Raji (cell line): ENCODE data around the gene SMIM33.

Source experiments
- POLR2A ChIP-seq: IDR thresholded peaks from 2 replicates; pipeline ENCODE4 v1.6.1; 2011; ENCODE audit warnings: low read depth, low read length, control low read depth; ENCODE audit not compliant: insufficient read depth

Gene SMIM33

DNA sequence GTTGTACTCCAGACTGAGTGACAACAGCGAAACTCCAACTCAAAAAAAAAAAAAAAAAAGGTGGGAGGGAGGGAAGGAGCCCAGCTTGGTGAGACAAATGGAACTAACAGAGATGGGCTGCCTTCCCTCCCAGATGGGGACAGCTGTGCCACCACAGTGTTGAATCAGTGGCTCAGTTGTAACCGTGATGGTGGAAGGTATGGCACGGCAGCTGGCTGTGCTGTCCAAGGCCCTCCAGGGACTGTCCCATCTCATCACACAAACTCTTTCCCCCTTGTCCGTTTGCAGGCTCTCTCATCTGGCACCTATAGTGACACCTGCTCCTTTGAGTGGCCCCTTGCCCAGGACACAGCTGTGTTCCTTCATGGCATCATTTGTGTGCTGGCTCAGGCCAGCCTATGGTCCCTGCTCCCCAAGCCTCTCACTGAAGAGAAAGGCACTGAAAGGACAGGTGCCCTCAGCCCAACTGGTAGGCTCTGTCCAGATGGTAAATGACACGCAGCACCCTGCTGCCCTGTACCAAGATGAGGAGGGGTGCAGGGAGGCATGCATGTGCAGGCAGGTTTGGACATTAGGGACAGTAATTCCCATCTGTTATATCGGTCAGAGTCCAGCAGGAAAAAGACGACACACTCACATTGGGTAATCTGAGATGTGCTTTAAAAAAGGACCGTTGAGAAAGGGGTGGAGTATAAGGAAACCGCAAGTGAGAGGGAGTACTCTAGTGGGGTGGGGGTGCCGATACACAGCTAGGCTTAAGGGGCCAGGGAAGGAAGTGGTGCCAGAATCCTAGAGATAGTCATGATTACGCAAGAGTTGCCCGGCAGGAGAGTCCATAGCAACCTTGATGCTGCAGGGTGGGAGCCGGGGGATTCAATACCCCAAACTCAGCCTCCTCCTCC is 4.3 kb downstream of the SMIM33 start:
- TF ChIP-seq POLR2A, result no peak

DNA sequence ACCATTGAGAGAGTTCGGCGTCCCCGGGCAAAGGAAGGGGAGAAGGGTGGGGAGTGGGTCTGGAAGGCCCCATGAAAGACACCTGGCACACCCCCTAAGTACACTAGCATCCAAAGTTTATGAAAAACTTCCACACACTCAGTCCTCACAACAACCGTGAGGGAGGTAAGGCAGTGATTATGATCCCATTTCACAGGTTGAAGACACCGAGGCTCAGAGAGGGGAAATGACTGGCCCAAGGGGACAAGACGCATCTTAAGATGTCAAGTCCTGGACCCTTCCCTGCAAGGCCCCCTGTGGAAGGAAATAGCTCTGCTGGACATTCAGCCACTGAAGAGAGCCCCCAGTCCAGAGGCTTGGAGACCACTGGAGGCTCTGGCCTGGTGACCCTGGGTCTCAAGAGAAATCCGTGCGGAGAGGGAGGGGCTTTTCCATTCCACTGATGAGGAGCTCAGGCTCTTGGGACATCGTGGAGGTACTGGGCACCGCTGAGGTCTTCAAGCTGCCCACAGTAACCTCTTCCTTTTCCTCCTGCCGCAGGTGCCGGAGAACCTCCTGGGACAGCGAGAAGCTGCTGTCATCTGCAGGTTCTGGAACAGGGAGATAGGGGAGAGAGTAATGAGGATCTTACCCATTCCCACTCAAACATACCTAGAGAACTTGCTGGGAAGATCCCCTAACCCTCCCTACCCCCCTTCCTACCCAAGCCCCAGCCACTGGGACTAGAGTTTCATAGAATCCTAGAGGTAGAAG is 5.2 kb downstream of the SMIM33 start:
- no peak for TF ChIP-seq POLR2A

DNA sequence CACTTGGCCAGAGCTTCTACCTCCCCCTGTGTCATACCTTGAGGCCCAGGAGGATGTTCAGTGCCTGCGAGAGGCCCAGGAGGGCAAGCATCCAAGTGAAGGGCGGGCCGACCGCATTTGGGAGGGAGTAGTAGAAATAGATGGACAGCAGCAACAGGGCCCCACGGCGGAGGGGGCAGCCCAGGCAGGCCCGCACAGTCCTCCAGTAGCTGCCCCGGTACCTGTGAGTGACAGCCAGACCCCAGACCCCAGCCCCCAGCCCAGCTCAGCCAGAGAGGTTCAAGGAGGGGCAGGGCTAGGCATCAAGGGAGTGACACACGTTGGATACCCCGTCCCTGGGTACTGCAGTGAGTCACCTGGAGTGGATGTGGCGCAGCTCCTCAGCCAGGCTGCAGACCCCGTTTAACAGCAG is 10.3 kb downstream of the SMIM33 start:
- TF ChIP-seq POLR2A, result no peak

DNA sequence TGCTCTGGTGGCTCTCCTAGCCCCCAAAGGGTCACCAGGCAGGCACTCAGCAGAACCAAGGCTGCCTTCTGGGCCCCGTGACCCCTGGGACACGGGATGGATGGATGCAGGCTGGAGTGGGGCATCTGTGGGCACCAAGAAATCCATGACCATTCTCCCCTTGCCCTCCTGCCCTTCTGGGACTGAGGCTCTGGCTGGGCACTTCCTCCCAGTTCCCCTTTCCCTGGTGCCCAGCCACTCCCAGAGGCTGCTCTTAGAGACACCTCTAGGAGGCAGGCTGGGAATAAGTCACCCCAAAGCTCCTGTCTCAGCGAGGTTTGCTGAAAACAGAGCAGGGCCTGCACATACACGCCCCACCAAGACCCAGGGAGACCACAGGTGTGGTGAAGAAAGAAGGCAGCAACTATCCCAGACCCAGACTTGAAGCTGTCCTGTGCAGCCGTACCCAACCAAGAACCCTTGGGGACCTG is 10.8 kb downstream of the SMIM33 start:
- no peak for TF ChIP-seq POLR2A

DNA sequence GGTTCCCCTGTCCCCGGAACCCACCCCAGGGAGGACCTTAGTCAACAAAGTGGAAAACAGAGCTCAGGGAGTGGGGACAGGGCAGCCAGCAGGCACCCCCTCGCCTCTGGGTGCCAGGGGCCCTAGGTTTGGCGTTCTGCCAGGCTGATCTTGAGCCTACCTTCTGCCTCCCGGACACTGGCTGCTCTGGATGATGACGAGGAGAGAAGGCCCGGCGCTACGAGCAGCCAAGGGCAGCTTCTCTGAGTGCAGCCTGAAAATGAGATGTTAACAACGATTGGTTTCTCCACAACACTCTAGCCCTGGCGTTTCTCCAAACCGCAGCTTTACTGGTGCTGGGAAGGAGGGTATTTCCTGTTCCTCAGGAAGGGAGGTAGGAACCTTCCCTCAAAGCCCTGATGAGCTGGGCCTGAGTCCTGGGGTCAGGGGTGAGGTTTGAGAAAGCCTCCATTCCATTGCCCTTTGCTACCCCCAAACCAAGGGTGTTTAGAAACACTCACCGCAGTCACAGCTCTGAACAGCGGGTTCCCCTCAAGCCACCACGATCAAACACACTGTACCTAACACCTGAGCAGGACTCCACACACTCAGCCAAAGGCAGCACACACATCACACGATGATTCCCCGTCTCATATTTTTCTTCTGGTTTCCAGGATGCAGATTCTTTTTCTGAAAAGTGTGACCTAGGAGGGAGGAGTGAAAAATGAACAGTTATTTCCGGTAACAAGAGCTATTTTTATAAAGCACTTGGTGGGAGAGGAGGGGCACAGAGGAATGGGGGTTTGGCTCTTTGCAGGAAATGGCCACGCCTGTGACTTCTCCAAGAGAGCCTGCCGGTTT is 11.5 kb downstream of the SMIM33 start, which contains the start of gene STING1:
Gene STING1 (minus strand): TSS at position 709 of the 840 bp plus-strand sequence. CDS start 1,054 bp downstream, outside the sequence.
- TF ChIP-seq POLR2A, result no peak

DNA sequence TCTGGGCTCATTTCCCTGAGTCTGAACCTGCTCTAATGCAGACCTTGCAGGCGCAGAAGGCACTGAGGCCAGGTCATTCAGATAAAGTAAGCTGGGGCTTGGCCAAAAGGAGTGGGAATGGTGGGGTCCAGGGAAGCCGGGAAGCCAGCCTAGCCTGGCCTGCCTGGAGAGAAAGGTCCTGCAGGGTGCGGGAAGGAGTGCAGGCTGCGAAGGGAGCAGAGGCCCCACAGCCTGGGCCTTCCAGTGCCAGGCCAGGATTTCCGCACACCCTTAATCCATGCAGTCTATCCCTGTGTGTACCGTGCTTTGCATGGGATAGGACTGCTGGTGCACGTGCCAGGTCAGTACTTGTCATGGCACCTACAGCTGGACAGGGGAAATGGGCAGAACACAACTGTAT is 15.4 kb downstream of the SMIM33 start:
- TF ChIP-seq POLR2A, result no peak

DNA sequence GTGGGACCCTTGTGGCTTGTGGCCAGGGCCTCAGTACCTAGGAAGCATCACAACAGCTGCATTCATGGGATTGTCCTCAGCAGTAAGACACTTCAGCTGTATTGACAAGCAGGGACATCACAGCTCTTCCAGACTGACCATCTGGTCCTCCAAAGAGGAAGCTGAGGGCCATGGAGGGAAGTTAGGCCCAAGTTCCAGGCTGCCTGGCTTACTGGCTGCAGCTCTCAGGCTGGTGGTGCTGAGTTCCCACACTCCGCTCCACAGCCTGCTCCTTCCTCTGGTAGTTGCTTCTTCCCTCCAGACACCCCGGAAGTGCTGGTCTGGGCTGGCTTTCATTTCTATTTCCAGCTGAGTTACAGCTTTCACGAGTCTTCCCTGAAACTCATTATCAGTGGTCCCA is 17.5 kb downstream of the SMIM33 start:
- no peak for TF ChIP-seq POLR2A

DNA sequence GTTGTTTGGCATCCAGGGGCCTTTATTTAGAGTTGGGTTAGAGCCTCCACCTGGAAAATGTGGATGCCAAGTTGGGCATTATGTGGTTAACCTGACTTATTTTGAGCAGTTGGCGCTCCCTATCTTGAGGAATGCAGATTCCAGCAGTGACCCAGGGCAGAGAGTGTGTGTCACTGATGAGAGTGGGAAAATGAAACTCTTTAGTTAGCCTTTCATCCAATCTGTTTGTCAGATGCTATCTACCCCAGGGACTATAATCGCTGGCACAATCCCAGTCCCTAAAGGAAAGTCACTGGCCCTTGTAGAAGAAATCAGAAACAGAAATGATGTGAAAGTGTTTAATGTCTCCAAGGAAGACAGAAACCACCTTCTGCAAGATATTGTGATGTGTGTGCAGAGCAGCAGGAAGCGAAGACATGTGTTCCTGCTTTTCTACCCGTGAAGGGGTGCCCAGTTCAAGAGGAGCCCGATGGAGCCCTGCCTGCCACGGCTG is 21.9 kb downstream of the SMIM33 start:
- no peak for TF ChIP-seq POLR2A

DNA sequence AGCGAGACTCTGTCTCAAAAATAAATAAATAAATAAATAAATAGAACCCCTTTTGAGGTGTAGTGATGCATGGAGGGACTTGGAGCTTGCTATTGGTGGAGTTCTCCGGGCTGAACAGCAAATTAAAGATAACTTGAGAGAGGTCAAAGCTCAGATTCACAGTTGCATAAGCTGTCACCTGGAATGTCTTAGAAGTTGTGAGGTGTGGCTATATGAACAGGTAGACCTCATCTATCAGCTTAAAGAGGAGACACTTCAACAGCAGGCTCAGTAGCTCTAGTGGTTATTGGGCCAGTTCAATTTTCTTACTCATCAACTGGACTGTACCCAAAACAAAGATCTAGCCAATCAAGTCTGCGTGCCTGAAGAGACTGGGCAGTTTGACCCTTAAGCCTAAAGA is 23.5 kb downstream of the SMIM33 start:
- TF ChIP-seq POLR2A, result no peak

DNA sequence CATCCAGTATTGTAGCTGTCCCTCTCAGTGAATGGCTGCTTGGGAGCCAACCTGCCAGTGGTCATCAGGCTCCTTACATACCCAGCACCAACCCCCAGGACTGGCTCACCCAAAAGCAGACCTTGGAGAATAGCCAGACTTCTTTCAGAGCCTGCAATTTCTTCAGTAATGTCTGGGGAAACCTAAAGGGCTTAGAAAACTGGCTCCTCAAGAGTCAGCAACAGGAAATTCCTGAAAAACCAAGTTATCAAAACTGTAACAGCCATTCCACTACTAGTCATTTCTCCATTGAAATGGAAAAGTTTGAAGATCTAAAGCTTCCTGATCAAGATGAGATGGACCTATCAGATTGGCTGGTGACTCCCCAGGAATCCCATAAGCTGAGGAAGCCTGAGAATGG is 24.0 kb downstream of the SMIM33 start:
- TF ChIP-seq POLR2A, result no peak

DNA sequence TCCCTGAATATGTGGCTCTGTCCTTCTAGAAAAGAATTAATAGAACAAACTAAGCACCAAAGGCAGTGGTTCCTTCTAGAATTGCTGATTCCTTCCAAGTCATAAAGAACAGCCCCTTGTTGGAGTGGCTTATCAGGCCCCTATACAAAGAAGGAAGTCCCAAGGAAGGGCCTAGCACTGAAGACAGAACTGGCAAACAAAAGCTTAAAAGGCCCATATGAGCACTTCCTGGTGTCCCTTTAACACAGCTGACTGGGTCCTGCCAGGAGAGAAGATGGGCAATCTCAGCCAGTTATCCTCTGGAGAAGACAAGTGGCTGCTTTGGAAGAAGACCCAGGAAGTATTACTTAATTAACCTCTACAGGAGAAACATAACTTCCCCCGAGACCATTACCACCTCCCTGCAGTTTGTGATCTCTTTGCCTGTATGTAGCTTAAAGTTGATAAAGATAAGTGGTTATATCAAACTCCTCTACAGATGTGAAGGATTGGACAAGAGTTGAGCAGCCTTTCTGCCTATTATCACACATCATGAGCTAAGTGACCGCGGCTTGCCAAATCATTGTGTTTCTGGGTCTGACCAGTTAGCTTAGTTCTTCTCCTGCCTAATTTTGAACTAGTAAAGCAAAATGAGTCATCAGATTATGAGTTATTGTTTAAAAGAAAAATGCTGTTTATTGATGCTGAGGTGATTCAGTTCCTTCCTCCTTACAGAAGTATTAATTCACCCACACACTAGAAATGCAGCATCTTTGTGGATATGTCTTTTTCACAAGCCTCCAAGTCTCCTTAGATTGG is 25.0 kb downstream of the SMIM33 start:
- no peak for TF ChIP-seq POLR2A

DNA sequence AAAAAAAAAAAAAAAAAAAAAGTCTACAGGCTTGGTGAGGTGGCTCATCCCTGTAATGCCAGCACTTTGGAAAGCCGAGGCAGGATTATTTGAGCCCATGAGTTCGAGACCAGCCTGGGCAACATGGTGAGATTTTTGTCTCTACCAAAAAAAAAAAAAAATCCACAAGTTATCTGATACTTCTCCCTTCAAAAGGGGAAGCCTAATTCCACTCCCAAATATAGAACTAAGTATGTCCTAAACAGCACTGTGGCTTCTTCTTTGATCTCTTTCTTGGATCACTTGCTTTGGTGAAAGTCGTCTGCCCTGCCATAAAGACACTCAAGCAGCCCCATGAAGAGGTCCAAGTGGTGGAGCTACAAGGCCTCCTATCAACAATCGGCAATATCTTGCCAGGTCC is 30.6 kb downstream of the SMIM33 start:
- no peak for TF ChIP-seq POLR2A

DNA sequence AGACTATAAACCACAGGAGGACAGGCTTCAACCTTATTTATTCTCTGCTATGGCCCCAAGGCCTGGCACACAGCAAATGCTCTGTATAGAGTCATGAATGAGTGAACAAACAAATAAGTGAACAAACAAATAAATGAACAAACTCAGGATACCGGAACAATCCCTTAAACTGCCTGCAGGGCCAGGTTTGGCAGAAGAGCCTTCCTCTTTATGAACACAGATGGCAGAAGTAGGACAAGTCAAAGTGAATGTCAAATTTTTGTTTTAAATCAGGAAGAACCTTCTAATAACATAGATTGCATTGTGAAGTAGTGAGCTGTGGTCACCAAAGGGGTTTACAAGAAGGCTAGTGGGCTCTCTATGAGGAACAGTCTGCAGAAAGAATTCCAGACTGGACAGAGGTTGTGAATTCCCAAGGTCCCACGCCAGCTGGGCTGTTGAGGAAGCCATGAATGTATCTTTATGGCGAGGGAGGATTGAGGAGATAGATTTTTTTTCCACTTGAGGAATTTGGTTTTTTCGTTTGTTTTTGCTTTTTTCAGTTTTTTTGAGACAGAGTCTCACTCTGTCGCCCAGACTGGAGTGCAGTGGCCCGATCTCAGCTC is 42.1 kb downstream of the SMIM33 start:
- TF ChIP-seq POLR2A, result no peak

DNA sequence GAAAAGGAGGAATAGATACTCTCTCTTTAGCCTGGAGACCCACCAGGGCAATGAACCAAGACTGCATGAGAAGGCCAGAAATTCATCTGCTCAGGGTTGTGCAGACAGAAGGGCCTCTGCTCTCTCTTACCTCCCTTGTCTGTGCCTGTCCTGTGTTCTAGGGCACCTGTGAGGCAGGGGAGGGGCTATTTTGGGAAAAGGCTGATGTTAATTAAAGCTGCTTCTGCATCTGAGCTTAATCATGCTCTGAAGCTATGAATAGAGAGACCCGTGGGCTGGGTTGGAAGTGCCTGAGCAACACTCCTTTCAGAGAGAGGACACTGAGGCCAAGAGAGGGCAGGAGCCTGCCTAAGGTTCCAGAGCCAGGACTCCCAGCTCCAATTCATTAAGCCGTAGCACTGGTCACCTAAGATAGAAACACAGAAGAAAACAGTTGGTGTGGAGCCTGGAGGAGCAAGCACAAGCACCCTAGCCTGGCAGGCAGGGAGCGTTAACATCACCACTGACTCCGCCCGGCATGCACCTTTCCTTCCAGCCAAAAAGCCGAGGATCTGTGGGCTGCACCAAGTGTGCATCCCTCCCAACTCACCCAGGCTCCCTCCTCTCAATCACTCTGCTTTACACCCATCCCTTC is 43.2 kb downstream of the SMIM33 start:
- TF ChIP-seq POLR2A, result no peak

DNA sequence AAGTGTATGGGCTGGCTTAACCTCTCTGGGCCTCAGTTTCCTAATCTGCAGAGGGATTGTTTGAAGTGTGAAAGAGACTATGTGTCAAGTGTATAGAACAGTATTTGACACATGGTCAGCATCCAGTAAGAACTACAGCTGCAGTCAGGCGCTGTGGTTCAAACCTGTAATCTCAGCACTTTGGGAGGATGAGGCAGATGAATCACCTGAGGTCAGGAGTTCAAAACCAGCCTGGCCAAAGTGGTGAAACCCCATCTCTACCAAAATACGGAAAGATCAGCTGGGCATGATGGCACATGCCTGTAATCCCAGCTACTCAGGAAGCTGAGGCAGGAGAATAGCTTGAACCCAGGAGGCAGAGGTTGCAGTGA is 43.7 kb downstream of the SMIM33 start:
- TF ChIP-seq POLR2A, result no peak
